Suprapubic skin (tissue), 4 donors: ENCODE results near the gene MYH6. TPM values are rescaled to one million over a fixed set of nuclear protein-coding genes. Genes with fewer than 3 reads are reported as not detected.

Experiments used
- DNase-seq, 2 donors: peaks; one replicate each; pipeline ENCODE4 v3.0.0-alpha.2; 2019; ENCODE audit warnings: low spot score in 2 of 2
- H3K27ac ChIP-seq: fragments of 200-600 bp; sonication (generic); one replicate; pipeline ENCODE4 v1.5.1; 2019
- H3K27me3 ChIP-seq: fragments of 200-600 bp; sonication (generic); one replicate; pipeline ENCODE4 v1.5.1; 2019
- H3K36me3 ChIP-seq: fragments of 200-600 bp; sonication (generic); one replicate; pipeline ENCODE4 v1.5.1; 2019
- H3K4me1 ChIP-seq: fragments of 200-600 bp; sonication (generic); one replicate; pipeline ENCODE4 v1.5.1; 2019
- H3K4me3 ChIP-seq: fragments of 200-600 bp; sonication (generic); one replicate; pipeline ENCODE4 v1.5.1; 2019; ENCODE audit warnings: mild to moderate bottlenecking
- H3K9me3 ChIP-seq: fragments of 200-600 bp; sonication (generic); one replicate; pipeline ENCODE4 v1.5.1; 2019
- EP300 ChIP-seq: sonication (generic); formaldehyde crosslinking; IDR thresholded peaks from one replicate; pipeline ENCODE4 v1.6.1; 2017; ENCODE audit warnings: antibody characterized with exemption
- POLR2A ChIP-seq, 2 donors: fragments of 450-650 bp; IDR thresholded peaks; one replicate each; pipeline ENCODE4 v1.6.1; 2017; ENCODE audit warnings: antibody characterized with exemption in 2 of 2, mild to moderate bottlenecking in 2 of 2, moderate library complexity in 2 of 2
- POLR2AphosphoS5 ChIP-seq, 3 donors: sonication (generic); formaldehyde crosslinking; IDR thresholded peaks; one replicate each; pipeline ENCODE4 v1.6.1; 2017; ENCODE audit warnings: antibody characterized with exemption in 3 of 3
- WGBS: methylation state at CpG from one replicate; pipeline ENCODE4 v1.1.5; 2018; 5-methylcytosine and 5-hydroxymethylcytosine counted together
- total RNA-seq, 4 donors: library from RNA; depleted of rRNA; stranded (reverse); fragments of >200 nt; gene quantifications; one replicate each; pipeline ENCODE4 v1.1.0, GENCODE V29; 2016
- TF ChIP-seq, protein P1 (sequence below), 2 donors: fragments of 200-600 bp in 1 of 2; fragments of 450-650 bp in 1 of 2; sonication (generic) in 1 of 2; IDR thresholded peaks; one replicate each; pipeline ENCODE4 v1.5.1; 2016 to 2019; ENCODE audit warnings: antibody characterized with exemption in 2 of 2, mild to moderate bottlenecking in 1 of 2, moderate library complexity in 1 of 2

MYH6 gene
- total RNA-seq, 4 donors from 2014 or later: not detected

DNA sequence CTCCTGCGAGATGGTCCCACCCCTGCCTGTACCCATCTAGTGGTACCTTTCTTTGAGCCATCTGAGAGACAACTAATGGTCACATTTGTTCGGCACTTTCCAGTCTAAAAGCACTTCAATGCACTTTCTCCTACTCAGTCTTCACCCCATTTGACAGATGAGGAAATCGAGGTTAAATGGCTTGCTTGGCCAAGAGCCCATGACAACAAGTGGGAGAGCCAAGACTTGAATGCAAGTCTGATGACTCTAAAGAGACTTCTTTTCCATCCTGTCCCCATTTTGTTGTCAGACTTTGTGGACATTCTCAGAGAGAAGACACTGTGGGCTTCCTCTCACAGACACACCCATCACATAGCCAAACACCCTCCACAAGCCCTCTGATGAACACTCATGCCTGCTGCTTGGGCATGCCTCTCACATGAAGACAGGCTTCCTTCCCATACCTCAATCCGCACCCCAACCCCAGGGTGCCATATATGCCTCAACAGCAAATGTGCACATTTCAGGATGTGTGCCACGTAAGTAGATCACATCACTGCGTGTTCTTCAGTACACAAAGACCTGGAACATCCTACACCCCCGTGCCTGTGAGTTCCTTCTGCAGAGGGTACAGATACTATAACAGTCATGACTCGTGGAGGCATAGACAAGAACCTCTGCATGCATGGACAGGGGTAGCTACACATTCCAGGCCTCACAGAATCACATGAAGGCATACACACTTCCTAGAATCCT is 26.6 kb upstream of the MYH6 start:
- WGBS: 81% methylated on average over 8 of the region's 8 CpGs
- H3K36me3 ChIP-seq: no peaks in the 10 kb centered on the region

DNA sequence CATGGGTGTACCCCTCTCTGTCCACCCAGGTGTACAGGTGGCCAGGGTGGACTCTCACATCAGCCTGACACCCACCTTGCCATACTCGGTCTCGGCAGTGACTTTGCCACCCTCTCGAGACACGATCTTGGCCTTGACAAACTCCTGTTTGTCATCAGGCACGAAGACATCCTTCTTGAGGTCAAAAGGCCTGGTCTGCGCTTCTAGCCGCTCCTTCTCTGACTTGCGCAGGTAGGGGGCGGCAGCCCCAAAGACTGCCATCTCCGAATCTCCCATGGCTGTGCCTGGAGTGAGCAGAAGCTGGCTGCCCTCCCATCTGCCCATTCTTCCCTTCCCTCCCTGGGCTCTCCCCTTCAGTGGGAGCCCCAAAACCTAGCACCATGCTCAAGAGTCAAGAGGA is 25.4 kb upstream of the MYH6 start:
- Histone ChIP-seq H3K4me3 (no peak overlapping the region), H3K27me3 (no peaks in the 10 kb centered on the region), H3K4me1 (no peaks in the 10 kb centered on the region), H3K27ac (no peak overlapping the region), H3K36me3 (no peaks in the 10 kb centered on the region), H3K9me3 (no peaks in the 10 kb centered on the region)
- DNase-seq: peak; percentile 6 to 52
- 83% methylated on average over 10 of the region's 10 CpGs for WGBS
- no peak for TF ChIP-seq POLR2AphosphoS5 (IDR thresholded peaks at IDR 0.05)
- no peak for TF ChIP-seq POLR2A (IDR thresholded peaks at IDR 0.05)
- TF ChIP-seq EP300: no peak
- TF ChIP-seq, protein P1, sequence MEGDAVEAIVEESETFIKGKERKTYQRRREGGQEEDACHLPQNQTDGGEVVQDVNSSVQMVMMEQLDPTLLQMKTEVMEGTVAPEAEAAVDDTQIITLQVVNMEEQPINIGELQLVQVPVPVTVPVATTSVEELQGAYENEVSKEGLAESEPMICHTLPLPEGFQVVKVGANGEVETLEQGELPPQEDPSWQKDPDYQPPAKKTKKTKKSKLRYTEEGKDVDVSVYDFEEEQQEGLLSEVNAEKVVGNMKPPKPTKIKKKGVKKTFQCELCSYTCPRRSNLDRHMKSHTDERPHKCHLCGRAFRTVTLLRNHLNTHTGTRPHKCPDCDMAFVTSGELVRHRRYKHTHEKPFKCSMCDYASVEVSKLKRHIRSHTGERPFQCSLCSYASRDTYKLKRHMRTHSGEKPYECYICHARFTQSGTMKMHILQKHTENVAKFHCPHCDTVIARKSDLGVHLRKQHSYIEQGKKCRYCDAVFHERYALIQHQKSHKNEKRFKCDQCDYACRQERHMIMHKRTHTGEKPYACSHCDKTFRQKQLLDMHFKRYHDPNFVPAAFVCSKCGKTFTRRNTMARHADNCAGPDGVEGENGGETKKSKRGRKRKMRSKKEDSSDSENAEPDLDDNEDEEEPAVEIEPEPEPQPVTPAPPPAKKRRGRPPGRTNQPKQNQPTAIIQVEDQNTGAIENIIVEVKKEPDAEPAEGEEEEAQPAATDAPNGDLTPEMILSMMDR (IDR thresholded peaks at IDR 0.05): no peak

More for the DNA sequence above, 26.6 kb upstream of the MYH6 start:
- Histone ChIP-seq H3K27me3 (no peaks in the 10 kb centered on the region), H3K27ac (no peak overlapping the region), H3K4me3 (no peak overlapping the region), H3K9me3 (no peaks in the 10 kb centered on the region), H3K4me1 (no peaks in the 10 kb centered on the region)
- peak in 1 of 2 donors; percentile 53 for DNase-seq
- TF ChIP-seq, protein P1 (IDR thresholded peaks at IDR 0.05): no peak
- no peak for TF ChIP-seq EP300
- TF ChIP-seq POLR2A (IDR thresholded peaks at IDR 0.05): no peak
- no peak for TF ChIP-seq POLR2AphosphoS5 (IDR thresholded peaks at IDR 0.05)

DNA sequence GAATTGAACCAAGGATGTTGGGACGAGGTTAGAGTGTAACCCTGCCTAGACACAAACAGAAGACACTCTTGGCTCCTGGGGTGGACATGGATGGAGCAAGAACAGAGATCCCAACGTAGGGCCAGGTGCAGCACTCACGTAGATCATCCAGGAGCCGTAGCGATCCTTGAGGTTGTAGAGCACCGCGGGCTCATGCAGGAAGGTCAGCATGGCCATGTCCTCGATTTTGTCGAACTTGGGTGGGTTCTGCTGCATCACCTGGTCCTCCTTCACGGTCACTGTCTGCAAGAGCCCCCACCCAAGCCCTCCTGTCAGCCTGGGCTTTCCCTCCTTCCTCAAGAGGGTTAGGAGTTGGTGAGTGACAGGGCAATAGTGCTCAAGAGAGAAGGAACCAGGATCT is 24.9 kb upstream of the MYH6 start:
- Histone ChIP-seq H3K36me3 (no peaks in the 10 kb centered on the region), H3K27me3 (no peaks in the 10 kb centered on the region), H3K27ac (no peak overlapping the region), H3K4me3 (no peak overlapping the region), H3K4me1 (no peaks in the 10 kb centered on the region), H3K9me3 (no peaks in the 10 kb centered on the region)
- 92% methylated on average over 10 of the region's 10 CpGs for WGBS
- TF ChIP-seq POLR2A (IDR thresholded peaks at IDR 0.05): no peak
- no peak for TF ChIP-seq EP300
- TF ChIP-seq, protein P1 (IDR thresholded peaks at IDR 0.05): no peak
- TF ChIP-seq POLR2AphosphoS5 (IDR thresholded peaks at IDR 0.05): no peak
- peak; percentile 37 to 65 for DNase-seq

DNA sequence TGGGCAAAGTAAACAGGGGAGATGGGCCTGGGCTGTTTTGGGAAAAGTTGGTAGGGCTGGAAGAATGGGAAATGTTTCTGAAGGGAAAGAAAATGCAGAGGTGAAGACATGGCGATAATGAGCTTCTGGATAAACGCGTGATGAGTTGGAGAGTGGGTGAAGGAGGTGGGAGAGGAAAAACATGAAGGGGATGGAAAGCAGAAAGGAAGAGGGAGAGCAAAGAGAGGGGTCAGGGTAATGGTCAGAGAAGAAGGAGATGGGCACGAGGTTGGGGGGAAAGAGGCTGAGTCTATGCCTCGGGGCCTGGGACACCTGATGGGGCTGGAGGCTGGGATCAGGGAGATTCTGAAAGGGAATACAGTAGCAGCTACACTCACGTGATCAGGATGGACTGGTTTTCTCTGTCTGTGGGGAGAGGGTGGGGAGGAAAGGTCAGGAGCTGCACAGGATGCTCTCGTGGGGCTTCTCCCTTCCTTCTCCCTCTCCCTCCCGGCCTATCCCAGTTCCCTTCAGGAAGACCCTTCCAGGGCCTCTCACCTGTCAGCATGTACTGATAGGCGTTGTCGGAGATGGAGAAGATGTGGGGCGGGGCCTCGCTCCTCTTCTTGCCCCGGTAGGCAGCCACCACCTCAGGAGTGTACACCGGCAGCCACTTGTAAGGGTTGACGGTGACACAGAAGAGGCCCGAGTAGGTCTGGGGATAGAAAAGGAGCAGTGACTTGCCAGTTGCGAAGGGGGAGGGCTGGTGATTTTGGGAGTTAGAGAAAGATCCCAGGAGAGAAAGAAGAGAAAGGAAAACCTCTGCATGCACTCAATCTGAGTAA is 24.2 kb upstream of the MYH6 start:
- TF ChIP-seq POLR2AphosphoS5 (IDR thresholded peaks at IDR 0.05): no peak
- TF ChIP-seq EP300: no peak
- TF ChIP-seq, protein P1 (IDR thresholded peaks at IDR 0.05): no peak
- TF ChIP-seq POLR2A (IDR thresholded peaks at IDR 0.05): no peak
- Histone ChIP-seq H3K4me1 (no peaks in the 10 kb centered on the region), H3K36me3 (no peaks in the 10 kb centered on the region), H3K27me3 (no peaks in the 10 kb centered on the region), H3K9me3 (no peaks in the 10 kb centered on the region), H3K27ac (no peak overlapping the region), H3K4me3 (no peak overlapping the region)
- peak; percentile 27 to 67 for DNase-seq
- 84% methylated on average over 17 of the region's 17 CpGs for WGBS

DNA sequence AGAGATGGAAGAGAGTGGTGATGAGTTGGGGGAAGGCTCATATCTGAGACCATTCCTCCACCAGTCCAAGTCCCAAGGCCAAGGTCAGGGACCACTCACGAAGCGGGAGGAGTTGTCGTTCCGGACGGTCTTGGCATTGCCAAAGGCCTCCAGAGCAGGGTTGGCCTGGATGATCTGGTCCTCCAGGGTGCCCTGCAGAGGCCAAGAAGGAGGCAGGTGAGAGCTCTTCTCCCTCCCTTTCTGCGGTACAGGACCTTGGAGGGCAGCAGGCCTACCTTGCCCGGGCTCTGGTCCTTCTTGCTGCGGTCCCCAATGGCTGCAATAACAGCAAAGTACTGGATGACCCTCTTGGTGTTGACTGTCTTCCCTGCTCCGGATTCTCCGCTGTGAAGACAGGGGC is 23.4 kb upstream of the MYH6 start:
- Histone ChIP-seq H3K27me3 (peaks cover 4% of the 10 kb centered on the region), H3K4me3 (no peak overlapping the region), H3K9me3 (no peaks in the 10 kb centered on the region), H3K36me3 (no peaks in the 10 kb centered on the region), H3K4me1 (no peaks in the 10 kb centered on the region), H3K27ac (no peak overlapping the region)
- DNase-seq: peak; percentile 11 to 50
- TF ChIP-seq POLR2AphosphoS5 (IDR thresholded peaks at IDR 0.05) (no peak), POLR2A (IDR thresholded peaks at IDR 0.05) (no peak), EP300 (no peak)
- TF ChIP-seq, protein P1 (IDR thresholded peaks at IDR 0.05): no peak
- 86% methylated on average over 6 of the region's 10 CpGs for WGBS
